D721Med (cell line): ENCODE data around the gene HOXA6.
A peak's percentile ranks its signal among the peaks of the same experiment; 100 is the strongest.

Source experiments
- DNase-seq: peaks from one replicate; pipeline ENCODE4 v3.0.0; 2011; ENCODE audit warnings: low spot score; ENCODE audit not compliant: insufficient read length
- FAIRE-seq: peaks from 2 replicates; lab custom pipeline; 2011; peaks lifted over from hg19 to GRCh38; lab: Jason Lieb, UNC
- TF ChIP-seq, protein P1 (sequence below): IDR thresholded peaks from 2 replicates; pipeline ENCODE4 v1.5.1; 2012; ENCODE audit warnings: mild to moderate bottlenecking, control low read depth; ENCODE audit not compliant: insufficient read depth; ENCODE audit errors: missing control alignments

Gene HOXA6

DNA sequence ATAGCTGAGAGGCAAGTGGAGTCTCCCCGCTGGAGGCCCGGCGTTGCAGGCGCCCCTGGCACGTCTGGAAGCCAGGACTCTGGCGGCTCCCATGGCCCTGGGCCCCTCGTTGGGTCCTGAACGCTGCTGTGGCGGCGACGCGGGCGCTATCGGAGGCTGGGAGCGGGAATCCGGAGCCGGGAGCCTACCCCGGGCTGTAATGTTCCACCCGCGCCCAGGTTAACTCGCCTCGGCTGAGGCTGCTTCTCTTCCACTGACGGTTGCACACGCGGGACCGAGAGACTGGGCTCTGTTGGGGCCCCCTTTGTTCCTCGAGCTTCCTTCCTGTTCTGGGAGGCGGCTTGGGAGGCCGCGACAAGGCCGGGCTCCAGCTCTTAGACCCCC lies 2.8 kb downstream of the HOXA6 start:
- FAIRE-seq (no peak), DNase-seq (no peak)
- TF ChIP-seq, protein P1, sequence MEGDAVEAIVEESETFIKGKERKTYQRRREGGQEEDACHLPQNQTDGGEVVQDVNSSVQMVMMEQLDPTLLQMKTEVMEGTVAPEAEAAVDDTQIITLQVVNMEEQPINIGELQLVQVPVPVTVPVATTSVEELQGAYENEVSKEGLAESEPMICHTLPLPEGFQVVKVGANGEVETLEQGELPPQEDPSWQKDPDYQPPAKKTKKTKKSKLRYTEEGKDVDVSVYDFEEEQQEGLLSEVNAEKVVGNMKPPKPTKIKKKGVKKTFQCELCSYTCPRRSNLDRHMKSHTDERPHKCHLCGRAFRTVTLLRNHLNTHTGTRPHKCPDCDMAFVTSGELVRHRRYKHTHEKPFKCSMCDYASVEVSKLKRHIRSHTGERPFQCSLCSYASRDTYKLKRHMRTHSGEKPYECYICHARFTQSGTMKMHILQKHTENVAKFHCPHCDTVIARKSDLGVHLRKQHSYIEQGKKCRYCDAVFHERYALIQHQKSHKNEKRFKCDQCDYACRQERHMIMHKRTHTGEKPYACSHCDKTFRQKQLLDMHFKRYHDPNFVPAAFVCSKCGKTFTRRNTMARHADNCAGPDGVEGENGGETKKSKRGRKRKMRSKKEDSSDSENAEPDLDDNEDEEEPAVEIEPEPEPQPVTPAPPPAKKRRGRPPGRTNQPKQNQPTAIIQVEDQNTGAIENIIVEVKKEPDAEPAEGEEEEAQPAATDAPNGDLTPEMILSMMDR = no peak

GRCh38 chr7:27143950-27144780 lies 3.4 kb downstream of the HOXA6 start:
- TF ChIP-seq, protein P1 = no peak
- DNase-seq (no peak), FAIRE-seq (no peak)

DNA sequence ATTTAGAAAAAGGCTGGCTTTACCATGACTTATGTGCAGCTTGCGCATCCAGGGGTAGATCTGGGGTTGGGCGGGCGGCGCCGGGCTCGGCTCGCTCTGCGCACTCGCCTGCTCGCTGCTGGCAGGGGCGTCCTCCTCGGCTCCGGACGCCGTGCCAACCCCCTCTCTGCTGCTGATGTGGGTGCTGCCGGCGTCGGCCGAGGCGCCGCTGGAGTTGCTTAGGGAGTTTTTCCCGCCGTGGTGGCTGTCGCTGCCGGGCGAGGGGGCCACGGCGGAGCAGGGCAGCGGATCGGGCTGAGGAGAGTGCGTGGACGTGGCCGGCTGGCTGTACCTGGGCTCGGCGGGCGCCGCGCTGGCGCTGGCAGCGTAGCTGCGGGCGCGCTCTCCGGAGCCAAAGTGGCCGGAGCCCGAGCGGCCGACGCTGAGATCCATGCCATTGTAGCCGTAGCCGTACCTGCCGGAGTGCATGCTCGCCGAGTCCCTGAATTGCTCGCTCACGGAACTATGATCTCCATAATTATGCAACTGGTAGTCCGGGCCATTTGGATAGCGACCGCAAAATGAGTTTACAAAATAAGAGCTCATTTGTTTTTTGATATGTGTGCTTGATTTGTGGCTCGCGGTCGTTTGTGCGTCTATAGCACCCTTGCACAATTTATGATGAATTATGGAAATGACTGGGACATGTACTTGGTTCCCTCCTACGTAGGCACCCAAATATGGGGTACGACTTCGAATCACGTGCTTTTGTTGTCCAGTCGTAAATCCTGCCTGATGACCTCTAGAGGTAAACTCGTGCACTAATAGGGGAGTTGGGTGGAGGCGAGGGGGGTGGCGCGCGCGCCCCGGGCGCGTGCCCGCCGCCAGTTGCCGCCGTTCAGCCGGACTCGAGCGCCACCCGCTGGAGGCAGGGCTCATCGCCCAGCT lies 4.3 kb downstream of the HOXA6 start, which contains the start of gene HOXA5:
TSS of gene HOXA5 (minus strand) at position 659 of the 927 bp plus-strand sequence. CDS start at position 585, 74 bp downstream.
- TF ChIP-seq, protein P1 = peak; percentile 61
- FAIRE-seq (no peak), DNase-seq (no peak)

DNA sequence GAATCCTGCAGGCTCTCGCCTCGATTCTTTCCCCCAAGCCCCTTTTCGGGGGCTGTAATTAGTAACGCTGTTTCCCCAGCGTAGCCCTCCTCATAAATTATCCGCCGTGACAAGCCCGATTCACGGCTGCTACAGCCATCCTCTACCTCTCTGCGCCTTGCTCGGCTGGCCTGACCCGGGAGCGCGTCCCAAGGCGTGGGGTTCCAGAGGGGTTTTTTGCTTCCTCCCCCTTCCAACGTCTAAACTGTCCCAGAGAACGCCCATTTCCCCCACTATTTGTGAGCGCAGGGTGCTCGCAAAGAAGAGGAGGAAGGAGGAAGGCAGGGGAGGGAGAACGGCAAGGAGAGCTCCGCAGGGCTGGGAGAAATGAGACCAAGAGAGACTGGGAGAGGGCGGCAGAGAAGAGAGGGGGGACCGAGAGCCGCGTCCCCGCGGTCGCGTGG lies 5.0 kb downstream of the HOXA6 start:
- TF ChIP-seq, protein P1 = no peak
- FAIRE-seq (no peak), DNase-seq (no peak)

DNA sequence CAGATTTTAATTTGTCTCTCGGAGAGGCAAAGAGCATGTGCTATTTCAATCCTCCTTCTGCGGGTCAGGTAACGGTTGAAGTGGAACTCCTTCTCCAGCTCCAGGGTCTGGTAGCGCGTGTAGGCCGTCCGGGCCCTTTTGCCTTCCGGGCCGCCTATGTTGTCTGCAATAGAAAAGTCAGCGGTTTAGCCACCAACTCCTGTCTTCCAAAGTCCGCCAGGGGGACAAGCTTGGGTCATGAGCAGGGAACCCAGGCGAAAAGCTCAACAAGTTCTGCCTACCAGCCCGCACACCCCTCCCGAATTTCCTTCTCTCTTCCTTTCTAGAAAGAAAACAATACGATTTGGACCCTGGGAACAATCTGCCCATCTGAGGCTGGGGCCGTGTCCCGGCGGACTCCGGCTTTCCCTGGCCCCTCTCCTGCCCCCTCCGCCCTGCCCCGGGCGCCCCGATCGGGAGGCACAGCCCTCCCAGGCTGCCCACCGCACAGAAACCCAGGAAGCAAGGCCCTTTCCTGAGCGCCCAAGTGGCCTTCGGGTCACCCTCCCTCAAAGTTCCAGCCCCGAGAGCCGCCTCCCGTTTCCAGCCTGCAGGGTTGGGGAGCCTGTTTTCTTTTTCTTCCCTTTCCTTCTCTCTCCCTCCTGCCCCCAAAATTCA lies 5.5 kb downstream of the HOXA6 start:
- FAIRE-seq = no peak
- no peak for DNase-seq
- TF ChIP-seq, protein P1 = no peak

GRCh38 chr7:27141137-27141922 lies 6.2 kb downstream of the HOXA6 start:
- DNase-seq = no peak
- TF ChIP-seq, protein P1 = no peak
- FAIRE-seq = no peak
